ENCODE measurements around the gene DNAH9.

The DNAH9 gene

DNA sequence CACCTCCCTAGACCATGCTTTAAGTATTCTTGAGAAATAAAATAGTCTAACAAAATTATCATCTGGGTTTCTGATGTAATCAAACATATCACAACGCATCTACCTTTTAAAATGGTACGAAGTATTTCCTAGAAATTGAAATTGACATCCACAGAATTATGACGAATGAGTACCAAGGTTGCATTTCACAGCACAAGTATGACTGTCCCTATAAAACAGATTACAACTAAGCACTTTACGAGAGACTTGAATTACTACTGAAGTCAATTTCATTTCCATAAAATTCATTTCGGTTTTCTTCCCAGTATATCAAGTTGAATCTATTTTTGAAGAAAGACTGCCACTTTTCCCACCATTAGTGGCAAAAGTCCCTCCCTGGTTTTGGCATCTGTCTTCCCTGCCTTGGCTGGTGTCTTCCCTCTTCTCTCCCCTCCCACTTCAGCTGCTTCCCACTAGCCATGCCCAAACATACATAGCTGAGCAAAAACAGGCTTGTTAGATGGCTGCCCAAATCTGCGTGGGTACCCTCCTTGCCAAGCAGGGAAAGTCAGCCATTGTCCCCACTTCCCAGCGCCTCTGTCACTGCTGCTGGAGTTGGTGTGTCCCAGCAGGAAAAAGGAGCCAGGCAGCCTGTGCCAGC, 29.2 kb downstream of the DNAH9 start:
- TF ChIP-seq, protein P1, sequence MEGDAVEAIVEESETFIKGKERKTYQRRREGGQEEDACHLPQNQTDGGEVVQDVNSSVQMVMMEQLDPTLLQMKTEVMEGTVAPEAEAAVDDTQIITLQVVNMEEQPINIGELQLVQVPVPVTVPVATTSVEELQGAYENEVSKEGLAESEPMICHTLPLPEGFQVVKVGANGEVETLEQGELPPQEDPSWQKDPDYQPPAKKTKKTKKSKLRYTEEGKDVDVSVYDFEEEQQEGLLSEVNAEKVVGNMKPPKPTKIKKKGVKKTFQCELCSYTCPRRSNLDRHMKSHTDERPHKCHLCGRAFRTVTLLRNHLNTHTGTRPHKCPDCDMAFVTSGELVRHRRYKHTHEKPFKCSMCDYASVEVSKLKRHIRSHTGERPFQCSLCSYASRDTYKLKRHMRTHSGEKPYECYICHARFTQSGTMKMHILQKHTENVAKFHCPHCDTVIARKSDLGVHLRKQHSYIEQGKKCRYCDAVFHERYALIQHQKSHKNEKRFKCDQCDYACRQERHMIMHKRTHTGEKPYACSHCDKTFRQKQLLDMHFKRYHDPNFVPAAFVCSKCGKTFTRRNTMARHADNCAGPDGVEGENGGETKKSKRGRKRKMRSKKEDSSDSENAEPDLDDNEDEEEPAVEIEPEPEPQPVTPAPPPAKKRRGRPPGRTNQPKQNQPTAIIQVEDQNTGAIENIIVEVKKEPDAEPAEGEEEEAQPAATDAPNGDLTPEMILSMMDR (IDR thresholded peaks at IDR 0.05; ENCODE audit: low read depth, low read length, missing control alignments): no peak
- Histone ChIP-seq H3K27ac (no peak overlapping the region), H3K4me3 (ENCODE audit: low read depth, low read length) (no peak overlapping the region), H3K27me3 (replicated peaks) (no peaks in the 10 kb centered on the region), H3K36me3 (replicated peaks) (no peaks in the 10 kb centered on the region)
- no peak for DNase-seq
- in situ Hi-C loops (cut with HindIII; ENCODE audit: low pct_ligation_motif_present, low sequenced_read_pairs): no loop called here

DNA sequence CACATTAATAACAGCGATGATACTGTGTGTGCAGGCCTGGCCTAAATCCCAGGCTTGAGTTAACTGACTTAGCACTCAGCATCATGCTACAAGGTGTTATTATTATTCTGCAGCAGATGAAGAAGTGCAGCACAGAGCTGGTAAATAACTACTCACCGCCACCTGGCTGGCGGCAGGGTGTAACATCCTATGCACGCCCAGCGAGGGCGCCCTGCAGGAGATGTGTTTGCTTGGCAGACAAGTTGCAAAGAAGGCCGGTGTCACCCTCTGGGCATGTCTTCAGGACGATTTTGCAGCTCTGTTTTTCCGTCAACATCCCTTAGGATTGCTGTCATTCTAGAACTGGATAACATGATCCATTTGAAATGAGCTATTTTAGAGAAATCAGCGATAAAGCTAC, 30.1 kb downstream of the DNAH9 start:
- Histone ChIP-seq H3K4me3 (ENCODE audit: low read depth, low read length) (no peak overlapping the region), H3K27me3 (replicated peaks) (no peaks in the 10 kb centered on the region), H3K36me3 (replicated peaks) (no peaks in the 10 kb centered on the region), H3K27ac (no peak overlapping the region)
- no peak for DNase-seq
- in situ Hi-C loops (cut with HindIII; ENCODE audit: low pct_ligation_motif_present, low sequenced_read_pairs): no loop called here
- TF ChIP-seq, protein P1 (IDR thresholded peaks at IDR 0.05; ENCODE audit: low read depth, low read length, missing control alignments): no peak

GRCh38 chr17:11628831-11629230, 30.6 kb downstream of the DNAH9 start:
- Histone ChIP-seq H3K36me3 (replicated peaks) (no peaks in the 10 kb centered on the region), H3K4me3 (ENCODE audit: low read depth, low read length) (no peak overlapping the region), H3K27me3 (replicated peaks) (no peaks in the 10 kb centered on the region), H3K27ac (no peak overlapping the region)
- in situ Hi-C loops (cut with HindIII; ENCODE audit: low pct_ligation_motif_present, low sequenced_read_pairs): no loop called here
- no peak for DNase-seq
- TF ChIP-seq, protein P1 (IDR thresholded peaks at IDR 0.05; ENCODE audit: low read depth, low read length, missing control alignments): no peak

GRCh38 chr17:11636771-11637170, 38.5 kb downstream of the DNAH9 start:
- Histone ChIP-seq H3K4me3 (ENCODE audit: low read depth, low read length) (no peak overlapping the region), H3K27ac (no peak overlapping the region), H3K36me3 (replicated peaks) (no peaks in the 10 kb centered on the region), H3K27me3 (replicated peaks) (no peaks in the 10 kb centered on the region)
- TF ChIP-seq, protein P1 (IDR thresholded peaks at IDR 0.05; ENCODE audit: low read depth, low read length, missing control alignments): no peak
- in situ Hi-C loops (cut with HindIII; ENCODE audit: low pct_ligation_motif_present, low sequenced_read_pairs): no loop called here
- DNase-seq: no peak

DNA sequence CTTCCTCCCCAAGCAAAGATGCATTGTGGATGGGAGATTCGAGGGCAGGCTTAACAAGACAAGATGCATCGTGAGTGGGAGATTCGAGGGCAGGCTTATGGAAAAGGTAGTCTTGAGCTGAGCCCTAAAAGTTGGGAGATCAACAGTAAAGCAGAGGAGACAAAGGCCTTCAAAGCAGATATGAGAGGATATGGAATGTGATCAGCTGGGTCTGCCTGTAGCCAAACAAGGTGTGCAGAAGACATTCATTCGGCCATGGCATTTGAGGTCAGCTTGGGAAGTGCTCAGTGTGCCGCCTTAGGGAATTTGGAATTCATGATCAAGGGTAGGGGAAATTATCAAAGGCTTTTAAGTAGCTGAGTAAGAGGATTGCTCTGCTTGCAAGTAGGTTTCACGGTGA, 39.5 kb downstream of the DNAH9 start:
- Histone ChIP-seq H3K27me3 (replicated peaks) (no peaks in the 10 kb centered on the region), H3K27ac (no peak overlapping the region), H3K36me3 (replicated peaks) (no peaks in the 10 kb centered on the region), H3K4me3 (ENCODE audit: low read depth, low read length) (no peak overlapping the region)
- DNase-seq: no peak
- in situ Hi-C loops (cut with HindIII; ENCODE audit: low pct_ligation_motif_present, low sequenced_read_pairs): no loop called here
- TF ChIP-seq, protein P1 (IDR thresholded peaks at IDR 0.05; ENCODE audit: low read depth, low read length, missing control alignments): no peak

- TF ChIP-seq, protein P1 (IDR thresholded peaks at IDR 0.05; ENCODE audit: low read depth, low read length, missing control alignments): no peak
- Histone ChIP-seq H3K36me3 (replicated peaks) (no peaks in the 10 kb centered on the region), H3K27ac (no peak overlapping the region), H3K4me3 (ENCODE audit: low read depth, low read length) (no peak overlapping the region), H3K27me3 (replicated peaks) (no peaks in the 10 kb centered on the region)
- in situ Hi-C loops (cut with HindIII; ENCODE audit: low pct_ligation_motif_present, low sequenced_read_pairs): no loop called here
- no peak for DNase-seq
Measured at GRCh38 chr17:11638700-11639265, 40.5 kb downstream of the DNAH9 start.
